Epithelial cell of esophagus (primary cell): ENCODE results near the gene MCU.
A peak's percentile ranks its signal among the peaks of the same experiment; 100 is the strongest.

Experiments
- DNase-seq: peaks from one replicate; pipeline ENCODE4 v3.0.0; 2010; ENCODE audit warnings: low read depth
- H3K4me3 ChIP-seq: 2 replicates; pipeline ENCODE4 v1.5.1; 2011; ENCODE audit warnings: mild to moderate bottlenecking, low read length, control low read depth
- TF ChIP-seq, protein P1 (sequence below): IDR thresholded peaks from 2 replicates; pipeline ENCODE4 v1.5.1; 2011; ENCODE audit warnings: low read depth, mild to moderate bottlenecking, low read length, control low read depth, inconsistent platforms; ENCODE audit not compliant: insufficient read depth; ENCODE audit errors: missing control alignments

MCU gene

GRCh38 chr10:72712136-72712535 lies 20.2 kb downstream of the MCU start:
- no peak for DNase-seq
- TF ChIP-seq, protein P1, sequence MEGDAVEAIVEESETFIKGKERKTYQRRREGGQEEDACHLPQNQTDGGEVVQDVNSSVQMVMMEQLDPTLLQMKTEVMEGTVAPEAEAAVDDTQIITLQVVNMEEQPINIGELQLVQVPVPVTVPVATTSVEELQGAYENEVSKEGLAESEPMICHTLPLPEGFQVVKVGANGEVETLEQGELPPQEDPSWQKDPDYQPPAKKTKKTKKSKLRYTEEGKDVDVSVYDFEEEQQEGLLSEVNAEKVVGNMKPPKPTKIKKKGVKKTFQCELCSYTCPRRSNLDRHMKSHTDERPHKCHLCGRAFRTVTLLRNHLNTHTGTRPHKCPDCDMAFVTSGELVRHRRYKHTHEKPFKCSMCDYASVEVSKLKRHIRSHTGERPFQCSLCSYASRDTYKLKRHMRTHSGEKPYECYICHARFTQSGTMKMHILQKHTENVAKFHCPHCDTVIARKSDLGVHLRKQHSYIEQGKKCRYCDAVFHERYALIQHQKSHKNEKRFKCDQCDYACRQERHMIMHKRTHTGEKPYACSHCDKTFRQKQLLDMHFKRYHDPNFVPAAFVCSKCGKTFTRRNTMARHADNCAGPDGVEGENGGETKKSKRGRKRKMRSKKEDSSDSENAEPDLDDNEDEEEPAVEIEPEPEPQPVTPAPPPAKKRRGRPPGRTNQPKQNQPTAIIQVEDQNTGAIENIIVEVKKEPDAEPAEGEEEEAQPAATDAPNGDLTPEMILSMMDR = no peak
- H3K4me3 ChIP-seq = no peak overlapping the region

- peak; percentile 66 for DNase-seq
- TF ChIP-seq, protein P1 = no peak
- no peak overlapping the region for H3K4me3 ChIP-seq
Observed at GRCh38 chr10:72719941-72720592, 28.1 kb downstream of the MCU start.

DNA sequence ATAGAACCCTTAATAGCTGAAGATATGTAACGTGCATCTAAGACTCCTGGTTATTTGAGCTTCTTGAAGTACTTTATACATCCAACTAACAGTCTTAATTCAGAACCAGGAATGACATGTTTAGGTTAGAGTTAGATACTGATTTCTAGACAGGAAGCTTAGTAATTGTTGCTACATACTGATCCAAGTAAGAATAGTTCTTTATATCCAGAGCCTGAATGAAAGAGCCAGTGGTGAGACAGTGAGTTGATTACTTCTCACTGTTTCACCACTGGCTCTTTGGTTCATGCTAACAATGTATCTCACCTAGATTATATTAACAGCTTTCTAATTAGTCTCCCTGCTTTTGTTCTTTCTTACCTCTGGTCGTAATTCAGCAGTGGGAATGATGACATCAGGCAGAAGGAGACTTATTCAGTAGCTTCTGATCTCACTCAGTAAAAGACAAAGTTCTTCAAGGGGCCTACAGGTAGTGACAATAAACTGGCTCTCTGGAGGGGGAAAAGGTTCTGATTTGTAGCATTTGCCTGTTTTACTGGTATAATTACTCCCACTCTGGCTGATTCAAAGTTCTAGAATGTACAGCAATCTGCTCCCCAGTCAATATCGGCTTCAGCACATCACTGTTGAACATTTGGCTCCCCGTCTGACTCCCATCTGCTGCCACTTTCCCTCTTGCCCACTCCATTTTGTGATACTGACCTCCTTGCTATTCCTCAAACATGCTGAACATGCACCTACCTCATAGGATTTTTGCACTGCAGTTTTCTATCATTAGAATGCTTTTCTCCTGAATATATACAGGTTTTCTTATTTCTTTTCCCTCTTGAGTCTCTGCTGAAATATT lies 29.1 kb downstream of the MCU start:
- TF ChIP-seq, protein P1 = no peak
- DNase-seq = peak; percentile 13
- H3K4me3 ChIP-seq = no peak overlapping the region

GRCh38 chr10:72727130-72727529 lies 35.2 kb downstream of the MCU start:
- H3K4me3 ChIP-seq = no peak overlapping the region
- TF ChIP-seq, protein P1 = no peak
- no peak for DNase-seq

- TF ChIP-seq, protein P1 = no peak
- no peak for DNase-seq
- H3K4me3 ChIP-seq = no peak overlapping the region
Observed at GRCh38 chr10:72728462-72728861, 36.5 kb downstream of the MCU start.

- TF ChIP-seq, protein P1 = no peak
Observed at GRCh38 chr10:72729528-72729927, 37.6 kb downstream of the MCU start.

GRCh38 chr10:72730479-72730878 lies 38.5 kb downstream of the MCU start:
- DNase-seq = no peak
- TF ChIP-seq, protein P1 = no peak
- H3K4me3 ChIP-seq = no peak overlapping the region

More at GRCh38 chr10:72729528-72729927, 37.6 kb downstream of the MCU start:
- no peak overlapping the region for H3K4me3 ChIP-seq
- DNase-seq = no peak
